Nephron (organoid): ENCODE measurements around the gene GNG2.

Source experiments
- H3K27ac Mint-ChIP-seq, 3 experiments: 2 replicates each; pipeline ENCODE4 v1.8.0; 2020; ENCODE audit warnings: mixed read lengths in 3 of 3, mild to moderate bottlenecking in 2 of 3, moderate library complexity in 1 of 3
- H3K27me3 Mint-ChIP-seq: 2 replicates; pipeline ENCODE4 v1.8.0; 2021; ENCODE audit warnings: low read depth, mild to moderate bottlenecking, moderate library complexity, mixed read lengths
- H3K36me3 Mint-ChIP-seq: 2 replicates; pipeline ENCODE4 v1.8.0; 2020; ENCODE audit warnings: low read depth, mixed read lengths
- H3K4me1 Mint-ChIP-seq: 2 replicates; pipeline ENCODE4 v1.8.0; 2020; ENCODE audit warnings: mixed read lengths
- H3K4me3 Mint-ChIP-seq, 3 experiments: 2 replicates each; pipeline ENCODE4 v1.8.0; 2020; ENCODE audit warnings: mild to moderate bottlenecking in 3 of 3, mixed read lengths in 3 of 3, moderate library complexity in 2 of 3
- H3K9me3 Mint-ChIP-seq: 2 replicates; pipeline ENCODE4 v1.8.0; 2020; ENCODE audit warnings: mixed read lengths
- TF ChIP-seq, protein P1 (sequence below), 3 experiments: fragments of 200-600 bp; sonication (generic); IDR thresholded peaks; one replicate each; pipeline ENCODE4 v1.5.0; 2021; ENCODE audit warnings: antibody characterized with exemption in 3 of 3; ENCODE audit not compliant: unreplicated experiment in 3 of 3

Gene GNG2

GRCh38 chr14:51924600-51924999 is 64.2 kb downstream of the GNG2 start:
- H3K36me3 Mint-ChIP-seq, result no peaks in the 10 kb centered on the region
- no peak overlapping the region for H3K4me3 Mint-ChIP-seq
- H3K4me1 Mint-ChIP-seq, result peaks cover 26% of the 10 kb centered on the region
- H3K9me3 Mint-ChIP-seq, result no peaks in the 10 kb centered on the region
- no peaks in the 10 kb centered on the region for H3K27me3 Mint-ChIP-seq
- TF ChIP-seq, protein P1, sequence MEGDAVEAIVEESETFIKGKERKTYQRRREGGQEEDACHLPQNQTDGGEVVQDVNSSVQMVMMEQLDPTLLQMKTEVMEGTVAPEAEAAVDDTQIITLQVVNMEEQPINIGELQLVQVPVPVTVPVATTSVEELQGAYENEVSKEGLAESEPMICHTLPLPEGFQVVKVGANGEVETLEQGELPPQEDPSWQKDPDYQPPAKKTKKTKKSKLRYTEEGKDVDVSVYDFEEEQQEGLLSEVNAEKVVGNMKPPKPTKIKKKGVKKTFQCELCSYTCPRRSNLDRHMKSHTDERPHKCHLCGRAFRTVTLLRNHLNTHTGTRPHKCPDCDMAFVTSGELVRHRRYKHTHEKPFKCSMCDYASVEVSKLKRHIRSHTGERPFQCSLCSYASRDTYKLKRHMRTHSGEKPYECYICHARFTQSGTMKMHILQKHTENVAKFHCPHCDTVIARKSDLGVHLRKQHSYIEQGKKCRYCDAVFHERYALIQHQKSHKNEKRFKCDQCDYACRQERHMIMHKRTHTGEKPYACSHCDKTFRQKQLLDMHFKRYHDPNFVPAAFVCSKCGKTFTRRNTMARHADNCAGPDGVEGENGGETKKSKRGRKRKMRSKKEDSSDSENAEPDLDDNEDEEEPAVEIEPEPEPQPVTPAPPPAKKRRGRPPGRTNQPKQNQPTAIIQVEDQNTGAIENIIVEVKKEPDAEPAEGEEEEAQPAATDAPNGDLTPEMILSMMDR (IDR thresholded peaks at IDR 0.05; ENCODE audit: unreplicated experiment in 3 of 3), result no peak
- H3K27ac Mint-ChIP-seq, result no peak overlapping the region

GRCh38 chr14:51925980-51926379 is 65.6 kb downstream of the GNG2 start:
- Mint-ChIP-seq H3K27me3 (no peaks in the 10 kb centered on the region), H3K9me3 (no peaks in the 10 kb centered on the region), H3K27ac (no peak overlapping the region), H3K36me3 (no peaks in the 10 kb centered on the region), H3K4me1 (peaks cover 24% of the 10 kb centered on the region), H3K4me3 (no peak overlapping the region)
- TF ChIP-seq, protein P1 (IDR thresholded peaks at IDR 0.05; ENCODE audit: unreplicated experiment in 3 of 3), result no peak

- Mint-ChIP-seq H3K27ac (no peak overlapping the region), H3K27me3 (no peaks in the 10 kb centered on the region), H3K4me1 (peaks cover 24% of the 10 kb centered on the region), H3K4me3 (no peak overlapping the region), H3K36me3 (peaks cover 4% of the 10 kb centered on the region), H3K9me3 (no peaks in the 10 kb centered on the region)
- TF ChIP-seq, protein P1 (IDR thresholded peaks at IDR 0.05; ENCODE audit: unreplicated experiment in 3 of 3), result no peak
These were observed 66.0 kb downstream of the GNG2 start for GRCh38 chr14:51926449-51926848.

DNA sequence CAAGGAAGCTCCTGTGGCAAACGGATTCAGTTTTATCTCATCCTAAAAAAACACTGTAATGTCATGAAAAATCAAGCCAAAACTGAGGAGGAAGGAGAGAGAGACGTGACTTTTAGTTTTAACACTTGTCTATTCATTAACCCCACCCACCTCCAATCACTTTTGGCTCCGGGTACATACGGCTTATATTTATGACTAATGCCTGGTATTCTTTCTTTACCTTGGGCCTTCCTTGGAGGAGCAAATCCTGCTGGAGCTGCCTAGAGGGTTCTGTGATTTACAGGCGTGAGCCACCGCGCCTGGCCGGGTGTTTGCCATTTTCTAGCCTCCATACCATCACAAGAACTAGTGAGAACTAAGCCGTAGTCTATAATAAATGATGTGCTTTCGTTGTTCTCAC is 68.2 kb downstream of the GNG2 start:
- Mint-ChIP-seq H3K27me3 (no peaks in the 10 kb centered on the region), H3K9me3 (no peaks in the 10 kb centered on the region), H3K27ac (no peak overlapping the region), H3K4me1 (peaks cover 9% of the 10 kb centered on the region), H3K4me3 (no peak overlapping the region), H3K36me3 (peaks cover 4% of the 10 kb centered on the region)
- TF ChIP-seq, protein P1 (IDR thresholded peaks at IDR 0.05; ENCODE audit: unreplicated experiment in 3 of 3), result no peak

GRCh38 chr14:51929166-51929565 is 68.8 kb downstream of the GNG2 start:
- Mint-ChIP-seq H3K27me3 (no peaks in the 10 kb centered on the region), H3K4me1 (peaks cover 9% of the 10 kb centered on the region), H3K9me3 (no peaks in the 10 kb centered on the region), H3K4me3 (no peak overlapping the region), H3K36me3 (peaks cover 4% of the 10 kb centered on the region), H3K27ac (no peak overlapping the region)
- TF ChIP-seq, protein P1 (IDR thresholded peaks at IDR 0.05; ENCODE audit: unreplicated experiment in 3 of 3), result no peak

DNA sequence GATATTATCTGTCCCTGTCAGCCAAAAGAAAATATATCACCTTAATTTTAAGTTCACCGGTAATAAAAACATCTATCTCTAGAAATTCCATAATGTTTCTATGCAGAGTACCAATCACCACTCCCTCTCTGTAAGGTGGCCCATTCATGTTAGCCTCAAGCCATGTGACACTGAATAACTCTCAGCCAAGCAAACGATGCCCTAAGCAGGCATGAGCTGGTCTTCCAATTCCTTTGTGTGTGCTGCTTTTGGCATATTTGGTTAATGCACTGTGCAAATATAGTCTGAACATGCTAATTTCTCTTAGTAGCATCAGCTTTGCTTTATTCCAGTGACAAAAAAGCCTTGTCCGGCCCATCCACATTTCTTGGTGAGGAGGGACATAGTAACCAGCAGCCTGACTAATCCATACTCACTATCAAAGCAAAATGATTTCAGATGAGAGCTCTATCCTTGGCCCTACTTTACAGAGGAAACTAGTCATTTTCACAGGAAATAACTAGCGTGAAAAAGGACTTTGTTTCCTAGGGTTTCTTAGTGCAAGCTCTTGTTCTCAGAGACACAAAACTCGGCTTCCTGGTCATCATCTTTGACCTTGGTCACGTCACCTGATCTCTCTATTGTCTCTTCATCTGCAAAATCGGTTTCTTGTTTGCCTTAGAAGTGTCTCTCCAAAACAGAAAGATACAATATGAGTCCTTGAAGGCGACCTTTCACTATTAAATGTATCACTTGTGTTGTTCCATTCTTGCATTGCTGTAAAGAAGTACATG is 69.7 kb downstream of the GNG2 start:
- H3K9me3 Mint-ChIP-seq, result no peaks in the 10 kb centered on the region
- peaks cover 9% of the 10 kb centered on the region for H3K4me1 Mint-ChIP-seq
- H3K4me3 Mint-ChIP-seq, result no peak overlapping the region
- H3K36me3 Mint-ChIP-seq, result peaks cover 4% of the 10 kb centered on the region
- no peak overlapping the region for H3K27ac Mint-ChIP-seq
- H3K27me3 Mint-ChIP-seq, result no peaks in the 10 kb centered on the region
- TF ChIP-seq, protein P1 (IDR thresholded peaks at IDR 0.05; ENCODE audit: unreplicated experiment in 3 of 3), result no peak
